GM12801 (cell line): ENCODE data around the gene BMP15.

Source experiments
- CTCF ChIP-seq: IDR thresholded peaks from one replicate; pipeline ENCODE4 v1.5.1; 2011; ENCODE audit warnings: control low read depth; ENCODE audit not compliant: insufficient read length; ENCODE audit errors: extremely low read depth

The BMP15 gene

DNA sequence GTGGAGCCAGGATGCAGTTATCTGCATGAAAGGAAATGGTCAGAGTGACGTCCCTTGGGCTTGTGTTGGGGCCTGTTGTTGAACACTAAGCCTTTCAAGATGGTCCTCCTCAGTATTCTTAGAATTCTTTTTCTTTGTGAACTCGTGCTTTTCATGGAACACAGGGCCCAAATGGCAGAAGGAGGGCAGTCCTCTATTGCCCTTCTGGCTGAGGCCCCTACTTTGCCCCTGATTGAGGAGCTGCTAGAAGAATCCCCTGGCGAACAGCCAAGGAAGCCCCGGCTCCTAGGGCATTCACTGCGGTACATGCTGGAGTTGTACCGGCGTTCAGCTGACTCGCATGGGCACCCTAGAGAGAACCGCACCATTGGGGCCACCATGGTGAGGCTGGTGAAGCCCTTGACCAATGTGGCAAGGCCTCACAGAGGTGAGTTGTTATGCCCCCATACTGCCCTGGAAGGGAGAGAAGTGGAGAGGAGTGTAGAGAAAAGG lies at the start of gene BMP15:
Gene BMP15, plus strand, starts transcription at position 51 of the 492 bp plus-strand sequence. Its CDS starts 49 bp downstream, at position 100.
- no peak for TF ChIP-seq CTCF

- TF ChIP-seq CTCF: no peak
These were observed 47.1 kb upstream of the BMP15 start for GRCh38 chrX:50863471-50863870.

- TF ChIP-seq CTCF: no peak
These were observed 45.2 kb upstream of the BMP15 start for GRCh38 chrX:50865311-50865710.

- TF ChIP-seq CTCF: no peak
These were observed 38.5 kb upstream of the BMP15 start for GRCh38 chrX:50871922-50872453.

DNA sequence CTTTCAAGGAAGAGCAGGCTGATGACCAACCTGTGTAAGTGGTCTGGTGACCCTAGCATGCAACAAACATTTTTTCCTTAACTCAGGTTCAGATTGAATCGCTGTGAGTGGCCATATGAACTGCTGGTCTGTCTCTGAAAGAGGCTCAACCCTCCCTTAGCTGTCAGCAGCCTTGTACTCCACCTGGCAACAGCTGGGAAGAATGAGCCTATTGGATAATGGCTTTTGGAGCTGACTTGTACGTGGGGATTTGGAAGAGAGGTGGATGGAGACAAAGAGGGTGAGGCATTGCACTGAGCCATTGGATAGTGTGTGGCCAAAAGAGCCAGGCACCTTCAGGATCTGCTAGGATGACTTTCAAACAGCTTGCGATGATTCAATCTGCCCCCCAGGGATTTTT lies 35.7 kb upstream of the BMP15 start:
- TF ChIP-seq CTCF: no peak

GRCh38 chrX:50876551-50876950 lies 34.0 kb upstream of the BMP15 start:
- no peak for TF ChIP-seq CTCF

DNA sequence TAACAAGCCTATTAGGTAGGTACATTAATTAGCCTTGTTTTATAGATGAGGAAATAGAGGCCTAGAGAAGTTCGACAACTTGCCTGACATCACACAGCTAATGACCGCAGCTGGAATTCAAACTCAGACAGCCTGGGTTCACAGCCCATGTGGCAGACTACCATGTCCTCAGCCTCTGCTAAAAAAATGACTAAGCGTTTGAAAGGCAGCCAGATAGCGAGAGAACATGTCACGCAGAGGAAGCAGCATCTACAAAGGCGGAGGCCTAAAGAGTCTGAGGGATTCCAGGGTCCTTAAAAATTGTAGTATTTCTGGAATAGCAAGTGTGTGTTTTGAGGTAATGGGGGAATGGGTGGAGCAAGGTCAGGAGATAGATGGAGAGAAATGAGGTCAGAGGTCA lies 33.2 kb upstream of the BMP15 start:
- no peak for TF ChIP-seq CTCF

DNA sequence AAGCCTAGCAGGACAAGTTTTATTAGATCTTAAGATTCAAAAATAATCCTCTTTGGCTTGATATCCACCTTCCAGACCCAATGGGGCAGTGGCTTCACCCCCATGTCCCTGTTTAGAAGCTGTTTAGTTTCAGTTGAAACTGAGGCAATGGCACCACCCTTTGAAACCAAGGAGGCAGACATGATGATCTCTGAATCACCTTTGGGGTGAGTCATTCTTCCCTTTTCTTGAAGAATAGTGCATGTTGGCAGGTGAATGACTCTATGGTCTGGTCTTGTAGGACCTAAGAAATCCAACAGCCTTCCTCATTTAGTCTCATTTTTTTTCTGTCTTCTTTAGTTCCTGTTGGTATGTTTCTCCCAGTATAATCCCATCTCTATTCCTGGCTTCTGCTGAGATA lies 29.5 kb upstream of the BMP15 start:
- TF ChIP-seq CTCF: no peak
